Parietal lobe (tissue), 2 donors: Measurements from ENCODE around the gene ZFPL1. TPM values are rescaled to one million over a fixed set of nuclear protein-coding genes. Genes with fewer than 3 reads are reported as not detected.

Experiments
- small RNA-seq: library from RNA; depleted of rRNA; stranded (forward); fragments of <200 nt; gene quantifications from one replicate; pipeline ENCODE3, GENCODE V24; 2014; ENCODE audit warnings: low replicate concordance
- total RNA-seq: library from RNA; depleted of rRNA; stranded (reverse); fragments of >200 nt; gene quantifications from one replicate; pipeline ENCODE4 v1.2.3, GENCODE V29; 2014

The ZFPL1 gene
- 20.3 TPM for total RNA-seq

DNA sequence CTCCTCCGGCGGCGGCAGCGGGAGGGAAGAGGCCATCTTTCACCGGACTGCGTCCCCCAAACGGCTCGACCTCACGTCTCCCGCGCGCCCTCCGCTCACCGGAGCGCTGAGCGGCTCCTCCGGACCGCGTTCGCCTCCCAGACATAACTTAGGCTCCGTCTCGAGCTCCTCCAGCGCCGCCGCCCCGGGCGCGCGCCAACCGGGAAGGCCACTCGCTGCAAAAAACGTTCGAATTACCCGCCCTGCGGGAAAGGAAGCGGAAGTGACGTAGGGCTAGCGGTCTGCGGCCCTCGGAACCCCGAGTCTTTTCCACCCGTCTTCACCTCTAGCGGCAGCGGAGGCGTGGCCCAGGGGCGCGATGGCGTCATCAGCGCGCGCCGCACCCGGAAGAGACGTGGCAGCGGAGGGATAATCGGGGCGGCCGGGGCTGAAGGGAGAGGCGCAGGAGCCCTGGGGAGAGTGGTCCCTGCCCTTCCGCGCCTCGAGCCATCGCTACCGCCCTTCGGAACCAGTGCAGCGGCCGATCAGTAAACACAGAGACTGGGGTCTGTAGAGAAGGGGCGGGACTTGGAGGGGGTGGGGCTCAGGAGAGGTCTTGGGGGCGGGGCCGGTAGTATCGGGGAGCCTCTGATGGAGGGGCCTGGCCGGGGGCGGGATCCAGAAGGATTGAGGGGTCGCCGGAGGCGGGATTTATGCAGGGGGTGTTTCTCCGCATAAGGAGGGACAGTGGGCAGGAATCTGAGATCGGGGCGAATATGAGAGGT lies at the start of gene ZFPL1, which contains the start of gene CDCA5:
Gene ZFPL1, plus strand, starts transcription at position 389 of the 764 bp plus-strand sequence. CDS start 477 bp downstream, outside the sequence.
Gene CDCA5, minus strand, starts transcription at position 207 of the 764 bp plus-strand sequence. Its CDS starts 62 bp downstream, at position 145.

DNA sequence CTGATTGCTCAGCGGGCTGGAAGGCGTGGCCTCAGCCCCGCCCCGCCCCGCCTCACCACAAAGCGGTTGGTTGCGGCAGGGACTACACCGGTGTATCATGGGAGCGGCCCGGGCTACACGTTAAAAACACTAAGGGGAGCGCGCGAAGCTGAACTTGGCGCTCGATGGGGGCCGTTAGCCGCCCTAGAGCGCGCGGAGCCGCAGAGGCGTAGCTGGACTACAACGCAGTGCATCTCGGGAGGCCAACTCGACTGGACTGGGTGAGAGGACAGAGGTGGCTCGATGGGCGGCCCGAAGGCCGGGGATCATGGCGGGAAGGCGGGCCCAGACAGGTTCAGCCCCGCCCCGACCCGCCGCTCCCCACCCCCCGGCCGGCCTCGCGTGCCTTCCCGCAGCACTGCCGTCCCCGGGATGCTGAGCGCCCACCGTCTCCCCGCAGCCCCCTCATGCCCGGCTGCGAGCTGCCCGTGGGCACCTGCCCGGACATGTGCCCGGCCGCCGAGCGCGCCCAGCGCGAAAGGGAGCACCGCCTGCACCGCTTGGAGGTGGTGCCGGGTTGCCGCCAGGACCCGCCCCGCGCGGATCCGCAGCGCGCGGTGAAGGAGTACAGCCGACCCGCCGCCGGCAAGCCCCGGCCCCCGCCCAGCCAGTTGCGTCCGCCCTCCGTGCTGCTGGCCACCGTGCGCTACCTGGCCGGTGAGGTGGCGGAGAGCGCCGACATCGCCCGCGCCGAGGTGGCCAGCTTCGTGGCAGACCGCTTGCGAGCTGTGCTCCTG lies 43.0 kb upstream of the ZFPL1 start, which contains the start of gene SAC3D1:
Gene SAC3D1, plus strand, starts transcription at position 364 of the 776 bp plus-strand sequence. Its CDS starts 83 bp downstream, at position 447.

DNA sequence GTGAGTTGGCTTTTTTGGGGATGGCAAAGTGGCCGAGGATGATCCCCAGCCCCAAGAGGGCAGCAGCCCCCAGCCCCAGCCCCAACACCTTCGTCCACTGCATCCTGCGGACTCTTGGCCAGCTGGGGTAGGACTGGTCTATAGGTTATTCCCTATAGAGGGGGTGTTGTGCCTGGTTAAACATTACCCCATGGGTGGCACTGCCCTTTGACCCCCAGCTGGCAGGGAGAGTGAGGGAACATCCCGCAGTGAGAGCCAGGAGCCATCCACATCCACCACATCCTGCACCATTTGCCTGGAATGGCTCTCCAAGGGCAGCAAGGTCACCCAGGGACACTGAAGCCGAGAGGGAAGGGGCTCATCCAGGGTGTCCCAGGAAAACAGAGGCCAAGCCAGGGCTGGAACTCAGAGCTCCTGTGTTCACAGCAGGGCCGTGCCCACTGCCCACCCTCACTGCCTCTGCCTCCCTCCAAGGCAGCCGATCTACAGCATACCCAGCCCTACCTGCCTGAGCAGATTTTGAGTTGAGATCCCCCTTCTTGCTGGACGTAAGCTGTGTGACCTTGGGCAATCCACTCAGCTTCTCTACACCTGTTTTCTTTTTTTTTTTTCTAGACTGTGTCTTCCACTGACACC lies 25.5 kb upstream of the ZFPL1 start, which contains the start of gene NAALADL1:
Gene NAALADL1, minus strand, starts transcription at position 135 of the 636 bp plus-strand sequence. Its CDS starts 32 bp downstream, at position 103.

DNA sequence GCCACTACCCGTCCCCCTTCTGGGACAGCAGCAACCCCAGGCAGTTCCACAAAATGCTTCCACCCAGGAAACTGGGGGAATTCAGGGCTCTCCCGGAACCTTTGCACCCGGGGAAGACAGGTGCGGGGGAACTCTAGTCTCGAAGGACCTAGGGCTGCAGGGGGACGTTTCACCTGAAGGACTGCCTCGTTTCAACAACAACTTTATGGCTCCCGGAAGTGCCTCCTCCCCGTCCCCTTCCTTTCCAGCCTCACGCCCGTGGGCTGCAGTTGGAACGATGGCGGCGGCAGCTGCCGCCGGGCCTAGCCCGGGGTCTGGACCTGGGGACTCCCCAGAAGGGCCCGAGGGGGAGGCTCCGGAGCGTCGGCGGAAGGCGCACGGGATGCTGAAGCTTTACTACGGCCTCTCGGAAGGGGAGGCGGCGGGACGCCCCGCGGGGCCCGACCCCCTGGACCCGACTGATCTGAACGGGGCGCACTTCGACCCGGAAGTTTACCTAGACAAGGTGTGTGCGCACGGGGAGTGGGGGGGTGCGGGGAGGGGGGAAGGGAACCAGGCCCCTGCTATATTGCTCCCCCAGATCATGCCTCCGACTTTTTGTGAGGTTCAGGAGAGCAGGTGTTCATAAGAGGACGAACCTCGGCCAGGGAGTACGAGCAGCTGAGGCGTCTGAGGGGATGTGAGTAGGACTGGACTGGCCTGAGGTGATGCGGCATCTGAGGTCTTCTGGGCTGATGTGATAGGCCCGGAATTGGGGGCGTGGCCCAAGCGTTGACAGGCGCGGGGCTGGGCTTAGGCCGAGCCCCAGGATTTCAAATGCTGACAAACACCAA lies 12.2 kb downstream of the ZFPL1 start, which contains the start of gene VPS51:
Gene VPS51, plus strand, starts transcription at position 241 of the 833 bp plus-strand sequence. Its CDS starts 37 bp downstream, at position 278.

DNA sequence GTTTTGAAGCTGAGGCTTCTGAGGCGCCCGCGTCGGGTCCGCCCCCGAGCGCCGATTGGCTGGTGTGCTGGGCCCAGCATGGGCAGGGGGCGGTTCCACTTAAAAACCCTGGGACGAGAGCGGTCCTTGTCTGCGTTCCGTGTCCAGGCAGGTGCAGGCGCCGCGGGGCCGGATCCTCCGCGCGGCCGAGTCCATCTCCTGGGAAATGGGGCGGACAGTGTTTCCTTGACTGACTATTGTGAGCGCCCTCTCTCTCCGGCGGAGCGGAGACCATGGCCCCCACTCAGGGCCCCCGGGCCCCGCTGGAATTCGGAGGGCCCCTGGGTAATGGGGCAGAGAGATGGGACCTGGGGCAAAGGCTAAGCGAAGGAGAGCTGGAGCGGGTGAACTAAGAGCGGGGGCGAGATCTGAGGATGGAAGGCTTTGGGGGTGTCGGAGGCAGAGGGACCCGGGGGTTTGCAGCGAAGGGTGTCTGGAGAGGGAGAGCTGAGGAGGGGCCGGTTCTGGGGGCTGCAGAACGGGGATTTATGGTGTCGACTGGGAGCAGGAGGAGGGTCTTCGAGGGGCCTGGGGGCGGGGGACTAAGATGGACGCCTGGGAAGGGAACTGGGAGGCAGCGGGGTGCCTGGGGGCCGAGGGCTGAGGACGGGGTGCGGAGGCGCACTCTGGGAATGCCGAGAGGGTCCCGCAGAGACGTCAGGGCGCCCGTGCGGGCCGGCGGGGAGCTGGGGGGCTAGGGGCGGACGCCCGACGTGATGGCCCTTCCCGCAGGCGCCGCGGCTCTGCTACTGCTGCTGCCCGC lies 27.9 kb downstream of the ZFPL1 start, which contains the start of gene TM7SF2:
Gene TM7SF2, plus strand, starts transcription at position 129 of the 802 bp plus-strand sequence. Its CDS starts 144 bp downstream, at position 273.

DNA sequence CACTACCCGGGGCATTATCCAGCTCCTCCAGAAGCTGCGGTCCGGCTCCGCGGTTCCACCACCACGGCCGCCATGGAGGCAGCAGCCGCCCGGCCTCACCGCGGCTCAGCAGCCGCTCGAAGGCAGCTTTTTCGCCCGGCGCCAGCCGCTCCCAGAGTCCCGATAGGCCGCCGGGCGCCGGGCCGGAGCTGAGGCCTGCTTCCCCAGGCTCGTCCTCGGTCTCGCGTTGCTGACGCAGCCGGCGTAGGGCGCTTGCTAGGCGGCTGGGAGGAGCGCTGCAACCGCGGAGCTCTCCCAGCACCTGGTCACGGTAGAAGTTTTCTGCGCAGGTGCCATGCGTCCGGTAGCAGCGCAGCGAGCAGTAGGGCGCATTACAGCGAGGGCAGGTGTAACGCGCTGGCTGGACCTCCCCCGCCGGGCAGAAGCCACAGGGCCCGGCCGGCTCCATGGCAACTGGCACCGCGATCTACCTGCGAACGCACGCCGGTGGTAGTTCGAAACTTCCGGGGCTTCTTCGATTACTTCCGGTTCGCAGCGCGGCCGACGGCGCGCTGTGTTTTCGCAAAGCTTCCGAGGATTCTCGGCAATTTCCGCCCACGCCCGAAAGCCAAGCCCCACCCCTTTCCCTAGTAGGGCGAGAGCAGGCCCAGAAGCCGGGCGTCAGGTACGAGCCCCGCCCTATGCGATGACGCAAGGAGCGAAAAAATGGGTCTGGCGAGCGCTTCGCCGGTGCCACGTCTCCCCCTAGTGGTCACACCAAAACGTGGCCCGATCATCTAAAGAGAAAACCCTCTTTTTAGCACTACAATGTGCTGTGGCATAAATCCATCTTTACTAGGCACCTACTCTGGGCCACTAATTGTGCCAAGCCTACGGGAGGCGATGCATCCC lies 33.4 kb downstream of the ZFPL1 start, which contains the start of gene ZNHIT2:
Gene ZNHIT2, minus strand, starts transcription at position 496 of the 891 bp plus-strand sequence. Its CDS starts 48 bp downstream, at position 448.

DNA sequence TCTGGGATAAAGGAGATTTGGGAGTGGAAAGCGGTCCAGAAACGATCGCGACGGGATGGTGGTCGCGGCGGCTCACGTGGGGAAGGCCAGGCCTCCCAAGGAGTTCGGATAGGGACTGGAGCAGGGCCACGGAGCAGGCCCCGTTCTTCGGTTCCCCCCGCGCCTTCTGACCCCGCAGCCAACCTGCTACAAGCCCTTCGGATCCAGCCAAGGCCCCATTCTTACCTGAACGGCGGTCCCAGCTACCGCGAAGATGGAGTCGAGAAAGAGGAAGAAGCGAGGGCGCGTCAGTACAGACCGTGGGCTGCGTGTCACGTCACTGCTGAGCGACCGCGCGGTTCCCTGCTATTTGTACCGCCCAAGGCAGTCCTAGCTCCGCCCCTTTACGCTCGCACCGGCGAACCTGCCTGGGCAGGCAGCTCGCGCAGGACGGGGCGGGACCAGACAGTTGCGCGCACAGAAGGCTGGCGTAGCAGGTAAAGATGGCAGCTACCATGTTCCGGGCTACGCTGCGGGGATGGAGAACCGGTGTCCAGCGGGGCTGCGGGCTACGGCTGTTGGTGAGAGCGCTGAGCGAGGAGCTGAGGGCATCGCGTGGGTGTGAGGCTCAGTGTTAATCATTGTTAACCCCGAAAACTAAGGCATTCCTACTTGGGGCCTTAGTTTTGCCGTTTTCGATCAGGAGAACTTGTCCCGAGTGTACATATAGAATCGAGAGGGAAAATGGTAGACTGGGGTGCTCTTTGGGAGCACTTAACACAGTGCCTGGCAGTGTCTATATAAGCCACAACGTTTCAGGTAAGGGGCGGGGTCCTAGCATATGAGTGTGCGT lies 38.1 kb downstream of the ZFPL1 start, which contains the start of the genes FAU and MRPL49:
Gene FAU, minus strand, starts transcription at position 270 of the 832 bp plus-strand sequence. CDS start 321 bp downstream, outside the sequence.
Gene MRPL49, plus strand, starts transcription at position 457 of the 832 bp plus-strand sequence. Its CDS starts 26 bp downstream, at position 483.

DNA sequence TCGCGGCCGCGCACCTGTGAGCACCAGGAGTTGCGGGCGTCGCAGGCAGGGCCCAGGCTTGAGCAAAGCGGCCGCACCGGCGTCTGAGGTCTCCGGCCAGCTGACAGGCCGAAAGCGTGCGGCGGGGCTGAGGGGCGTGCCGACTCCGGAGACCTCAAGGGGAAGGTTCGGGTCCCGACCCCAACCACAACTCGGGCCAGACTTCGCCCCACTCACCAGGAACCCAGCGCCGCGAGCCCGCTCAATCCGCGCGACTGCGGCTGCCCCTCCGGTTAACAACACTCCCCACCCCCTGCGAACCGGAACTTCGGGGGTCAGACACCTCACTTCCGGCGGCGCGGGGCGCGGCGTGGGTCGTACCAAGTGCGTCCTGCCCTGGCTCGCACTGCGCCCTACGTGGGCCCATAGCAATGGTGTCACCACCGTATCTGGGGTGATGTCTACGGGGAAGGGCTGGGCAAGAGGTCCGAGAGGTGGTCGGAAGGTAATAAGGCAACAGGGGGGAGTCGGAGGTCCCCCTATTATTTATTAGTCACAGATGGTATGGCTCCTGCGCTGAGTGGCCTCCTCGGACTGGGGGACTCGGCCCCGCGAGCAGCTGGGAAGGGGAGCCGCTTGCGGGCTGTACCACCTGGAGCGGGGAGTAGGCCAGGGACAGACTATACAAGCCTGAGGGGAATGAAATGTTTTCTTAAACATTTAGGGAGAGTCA lies 50.4 kb downstream of the ZFPL1 start, which contains the start of gene SYVN1:
Gene SYVN1, minus strand, starts transcription at position 280 of the 712 bp plus-strand sequence. CDS start 918 bp downstream, outside the sequence.

Small RNAs within 50 kb of the gene (small RNA-seq; reads per million reads assigned to genes)
- gene SNX15 = not detected

Other genes with a start within 250 kb of the ZFPL1 start
- 0.31 TPM for gene CDC42BPG, start 239.6 kb upstream of the ZFPL1 start, total RNA-seq
- gene EHD1, start 205.6 kb upstream of the ZFPL1 start, total RNA-seq = 44.4 TPM
- gene ATG2A, start 167.0 kb upstream of the ZFPL1 start, total RNA-seq = 13.1 TPM
- 27.9 TPM for gene PPP2R5B, start 159.5 kb upstream of the ZFPL1 start, total RNA-seq
- not detected for gene GPHA2, start 148.3 kb upstream of the ZFPL1 start, total RNA-seq
- not detected for gene MAJIN, start 112.1 kb upstream of the ZFPL1 start, total RNA-seq
- gene BATF2, start 87.3 kb upstream of the ZFPL1 start, total RNA-seq = not detected
- gene ARL2, start 70.1 kb upstream of the ZFPL1 start, total RNA-seq = 42.9 TPM
- gene SNX15, start 56.8 kb upstream of the ZFPL1 start, total RNA-seq = 21.9 TPM
- gene SAC3D1, start 43.0 kb upstream of the ZFPL1 start, total RNA-seq = 4.7 TPM
- 2.2 TPM for gene NAALADL1, start 25.7 kb upstream of the ZFPL1 start, total RNA-seq
- 2.8 TPM for gene CDCA5, start 182 bp upstream of the ZFPL1 start, total RNA-seq
- gene VPS51, start 12.0 kb downstream of the ZFPL1 start, total RNA-seq = 197 TPM
- gene TM7SF2, start 27.6 kb downstream of the ZFPL1 start, total RNA-seq = 61.0 TPM
- 4.7 TPM for gene ZNHIT2, start 33.5 kb downstream of the ZFPL1 start, total RNA-seq
- gene FAU, start 37.9 kb downstream of the ZFPL1 start, total RNA-seq = 168 TPM
- 29.4 TPM for gene MRPL49, start 38.1 kb downstream of the ZFPL1 start, total RNA-seq
- gene SYVN1, start 50.3 kb downstream of the ZFPL1 start, total RNA-seq = 22.2 TPM
- not detected for gene SPDYC, start 86.0 kb downstream of the ZFPL1 start, total RNA-seq
- 65.7 TPM for gene CAPN1, start 97.7 kb downstream of the ZFPL1 start, total RNA-seq
- gene POLA2, start 177.7 kb downstream of the ZFPL1 start, total RNA-seq = 4.7 TPM
- 9.4 TPM for gene CDC42EP2, start 230.6 kb downstream of the ZFPL1 start, total RNA-seq
- 50.7 TPM for gene DPF2, start 249.6 kb downstream of the ZFPL1 start, total RNA-seq